A549 treated with AZD9567 at 1 μM for 4 hours (cell line): ENCODE measurements around the gene VPS39. TPM values are rescaled to one million over a fixed set of nuclear protein-coding genes. Genes with fewer than 3 reads are reported as not detected.

Experiments
- total RNA-seq: library from RNA; stranded (reverse); fragments of 200-300 nt; extraction: Qiagen RNA extraction; gene quantifications from 5 replicates; pipeline ENCODE4 v1.2.3, GENCODE V29; 2022; ENCODE audit not compliant: insufficient read depth

Gene VPS39
- total RNA-seq = 15.0 to 18.3 TPM (median 16.7 TPM) in 5 replicates

DNA sequence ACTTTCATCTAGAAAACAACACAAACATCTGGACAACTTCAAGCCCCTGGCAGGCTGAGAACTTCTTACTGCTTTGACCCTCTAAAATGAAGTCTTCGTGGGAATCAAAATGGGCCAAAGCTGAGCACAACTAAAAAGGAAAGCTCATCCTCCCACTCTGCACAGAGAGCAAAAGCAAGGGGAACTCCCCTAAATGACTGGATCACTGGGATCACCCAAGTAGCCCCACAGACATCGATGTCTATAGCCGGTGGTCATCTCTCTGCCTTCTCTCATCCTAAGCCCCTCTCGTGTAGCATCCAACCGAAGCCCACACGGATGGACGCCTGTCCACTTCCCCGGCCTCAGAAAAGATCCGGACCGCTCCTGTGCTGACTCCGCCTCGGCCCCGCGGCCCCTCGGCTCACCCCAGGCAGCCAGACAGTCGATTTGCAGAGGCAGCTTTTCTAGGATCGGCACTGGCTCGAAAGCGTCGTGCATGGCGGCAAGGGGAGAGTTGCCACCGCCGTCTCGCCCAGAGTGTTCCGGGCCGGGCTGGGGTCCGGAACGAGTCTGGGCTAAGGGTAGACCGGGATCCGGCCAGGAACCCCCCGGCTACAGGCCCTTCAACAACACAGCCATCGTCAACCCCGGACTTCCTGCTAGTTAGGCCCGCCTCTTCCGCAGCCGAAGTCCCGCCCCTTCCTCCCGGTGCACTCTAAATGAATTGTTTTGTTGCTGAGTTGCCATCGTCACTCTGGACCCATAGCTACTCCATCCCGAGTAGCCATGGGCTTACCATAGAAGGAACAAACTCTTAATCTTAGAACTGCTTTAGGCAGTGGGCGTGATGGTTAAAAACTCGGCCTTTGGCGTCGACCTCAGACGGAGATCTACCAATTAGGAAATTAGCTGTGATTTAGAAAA, at the start of gene VPS39:
VPS39 (minus strand) TSS at position 631 of the 906 bp plus-strand sequence; CDS start at position 480, 151 bp downstream.

GRCh38 chr15:42156243-42156922, 51.7 kb downstream of the VPS39 start, which contains the start of gene PLA2G4F:
Gene PLA2G4F (minus strand): TSS chr15:42156636. CDS start chr15:42156549, 87 bp downstream.

Other genes starting within 250 kb of the VPS39 start
- 10.7 to 11.9 TPM (median 11.6 TPM) in 5 replicates for gene EHD4, start 235.7 kb downstream of the VPS39 start, total RNA-seq
- 0.01 TPM in 1 of 5 replicates, not detected in the others for gene PLA2G4E, start 187.3 kb downstream of the VPS39 start, total RNA-seq
- not detected in 5 replicates for gene PLA2G4D, start 113.7 kb downstream of the VPS39 start, total RNA-seq
- gene PLA2G4F, start 51.7 kb downstream of the VPS39 start, total RNA-seq = not detected in 5 replicates
- gene GANC, start 64.9 kb upstream of the VPS39 start, total RNA-seq = 5.4 to 6.9 TPM (median 6.1 TPM) in 5 replicates
- gene TMEM87A, start 65.1 kb upstream of the VPS39 start, total RNA-seq = 27.5 to 32.7 TPM (median 27.7 TPM) in 5 replicates
- gene CAPN3, start 151.2 kb upstream of the VPS39 start, total RNA-seq = 0.27 to 0.57 TPM (median 0.38 TPM) in 4 of 5 replicates, not detected in the other